HG02943 (cell line): ENCODE results near the gene CAMK2D.

ENCODE experiments used
- ATAC-seq: cut with Tn5 transposase; IDR thresholded peaks from one replicate; pipeline ENCODE4 v1.9.1; 2021; ENCODE audit warnings: mild to moderate bottlenecking, low read depth, moderate library complexity; ENCODE audit not compliant: unreplicated experiment

CAMK2D gene

DNA sequence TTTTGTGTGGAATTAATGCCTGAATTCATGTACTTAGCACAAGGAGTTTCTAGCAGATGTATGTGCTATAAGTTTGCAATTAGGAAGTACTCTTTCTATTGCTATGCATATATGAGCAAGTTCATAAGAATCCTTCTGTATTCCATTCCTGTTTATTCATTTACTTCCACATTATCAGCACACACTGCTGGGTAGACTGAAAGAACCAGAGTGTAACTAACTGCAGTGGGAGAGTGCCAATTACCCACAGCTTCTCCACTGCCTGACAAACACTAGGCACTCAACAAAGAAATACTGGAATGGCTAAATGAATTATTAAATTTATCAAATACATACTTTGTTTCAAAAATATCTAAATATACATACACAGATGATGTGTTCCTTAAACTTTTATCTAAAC, 219.6 kb downstream of the CAMK2D start:
- ATAC-seq, result no peak

DNA sequence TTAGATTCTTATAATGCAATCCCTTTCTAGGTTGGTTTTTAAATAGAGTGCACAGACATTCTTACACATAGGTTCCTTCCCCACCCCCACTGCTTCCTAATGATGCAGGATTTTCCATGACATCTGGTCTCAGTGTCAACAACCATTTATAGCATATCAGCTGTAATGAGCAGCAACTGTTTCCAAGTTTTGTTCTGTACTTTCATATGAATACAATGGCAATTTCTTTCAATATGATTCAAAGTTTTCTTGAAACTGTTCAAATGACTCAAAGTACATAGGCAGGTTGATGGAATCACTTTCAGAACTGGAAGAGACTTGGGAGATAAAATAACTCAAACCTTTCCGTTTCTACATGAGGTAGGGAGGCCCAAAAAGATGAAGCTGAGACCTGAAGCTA, 220.7 kb downstream of the CAMK2D start:
- no peak for ATAC-seq

- ATAC-seq, result no peak
These were observed 222.1 kb downstream of the CAMK2D start for GRCh38 chr4:113539408-113539807.

DNA sequence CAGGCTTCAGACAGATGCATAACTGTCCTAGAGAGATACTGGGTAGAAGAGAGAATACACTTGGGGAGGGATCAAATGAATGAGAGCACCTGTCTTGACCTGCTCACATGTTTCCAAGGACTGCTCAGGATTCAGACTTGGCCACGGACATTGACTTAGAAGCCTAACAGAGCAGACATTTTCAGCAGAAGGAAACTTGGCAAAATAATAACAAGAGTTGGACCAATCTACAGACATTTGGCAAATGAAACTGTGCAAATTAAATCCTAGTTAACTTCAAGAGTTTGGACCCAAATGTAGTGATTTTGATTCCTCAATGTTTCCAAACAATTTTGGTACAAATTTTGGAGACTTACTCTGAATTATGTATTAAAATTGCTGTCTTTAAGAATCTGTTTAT, 223.9 kb downstream of the CAMK2D start:
- no peak for ATAC-seq

GRCh38 chr4:113537203-113537602, 224.3 kb downstream of the CAMK2D start:
- no peak for ATAC-seq

DNA sequence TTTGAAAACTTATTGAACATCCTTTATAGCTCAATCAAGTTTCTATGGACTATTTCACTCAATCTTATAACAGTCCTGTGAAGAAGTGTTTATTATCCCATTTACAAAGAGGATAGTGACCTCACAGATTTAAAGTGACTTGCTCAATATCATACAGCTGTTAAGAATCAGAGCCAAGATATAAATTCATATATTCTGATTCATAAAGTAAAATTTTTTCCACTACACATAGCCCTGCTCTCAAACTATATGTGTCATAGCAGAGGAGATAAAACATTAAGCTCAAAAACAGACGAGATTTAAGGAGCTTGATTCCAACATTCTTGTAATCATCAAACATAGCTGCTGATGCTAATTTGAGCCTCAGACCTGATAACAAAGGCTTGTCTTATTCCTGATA, 226.8 kb downstream of the CAMK2D start:
- no peak for ATAC-seq

DNA sequence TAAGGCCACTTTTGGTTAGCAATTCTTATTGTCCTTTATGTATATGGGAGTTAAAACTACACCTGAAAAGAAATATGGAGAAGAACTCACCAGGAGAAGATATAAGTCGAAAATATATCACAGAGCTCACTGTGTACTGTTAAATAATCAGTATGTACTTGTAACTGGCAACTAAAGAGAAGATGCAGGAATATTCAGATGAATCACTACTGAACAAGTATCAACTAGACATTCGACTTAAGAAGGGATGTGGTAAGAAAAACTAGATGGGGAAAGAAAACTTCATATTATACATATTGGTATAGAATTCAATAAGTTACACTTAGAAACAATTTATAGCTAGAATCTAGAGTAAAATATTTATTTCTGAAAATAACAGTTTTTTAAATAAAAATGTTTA, 230.0 kb downstream of the CAMK2D start:
- ATAC-seq, result no peak

DNA sequence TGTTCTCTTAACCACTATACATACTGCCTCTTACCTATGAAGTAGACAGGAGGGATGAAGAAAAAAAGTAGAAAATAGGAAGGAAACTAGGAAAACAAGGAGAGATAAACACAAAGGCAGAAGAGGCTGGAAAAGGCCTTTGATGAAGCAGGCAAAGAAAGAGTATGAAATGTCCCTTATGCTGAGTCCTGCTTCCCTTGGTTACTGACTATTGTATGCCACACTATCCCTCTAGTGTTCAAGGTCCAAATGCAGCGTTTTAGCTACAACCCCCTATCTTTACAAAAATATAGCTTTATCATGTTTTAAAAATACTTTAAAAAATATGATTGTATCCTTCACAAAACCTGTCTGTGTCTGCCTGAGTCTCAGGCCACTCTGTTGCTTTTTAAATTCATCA, 233.1 kb downstream of the CAMK2D start:
- no peak for ATAC-seq

GRCh38 chr4:113525521-113525920, 236.0 kb downstream of the CAMK2D start:
- ATAC-seq, result no peak

GRCh38 chr4:113524505-113525186, 236.9 kb downstream of the CAMK2D start:
- no peak for ATAC-seq

DNA sequence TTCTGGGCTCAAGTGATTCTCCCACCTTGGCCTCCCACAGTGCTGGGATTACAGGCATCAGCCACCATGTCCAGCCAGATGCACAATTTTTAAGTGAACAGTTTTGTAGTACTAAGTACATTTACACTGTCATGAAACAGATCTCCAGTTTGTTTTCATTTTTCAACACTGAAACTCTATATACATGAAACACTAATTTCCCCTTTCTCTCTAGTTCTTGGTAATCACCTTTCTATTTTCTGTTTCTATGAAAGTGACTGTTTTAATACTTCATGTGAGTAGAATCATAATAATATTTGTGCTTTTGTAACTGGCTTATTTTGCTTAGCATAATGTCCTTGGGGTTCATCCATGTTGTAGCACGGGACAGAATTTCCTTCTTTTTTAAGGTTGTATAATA, 237.4 kb downstream of the CAMK2D start:
- peak; percentile 77 for ATAC-seq

DNA sequence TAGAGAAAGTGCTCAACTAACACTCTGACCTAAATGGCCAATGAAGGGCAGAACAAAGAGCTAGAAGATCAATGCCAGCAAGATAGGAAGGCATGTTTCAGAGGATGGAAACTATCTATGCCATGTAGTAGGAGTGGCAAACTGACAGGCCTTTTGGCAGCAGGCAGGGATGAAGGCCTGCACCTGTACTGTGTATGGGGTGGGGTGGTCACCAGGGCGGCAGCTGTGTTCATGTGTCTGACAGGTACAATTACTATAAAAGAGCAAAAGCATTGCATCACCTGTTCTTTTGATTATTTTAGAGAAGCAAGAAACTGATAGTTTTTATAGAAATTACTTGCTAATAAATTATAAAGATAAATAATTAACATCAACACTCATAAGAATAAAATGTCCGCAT, 239.1 kb downstream of the CAMK2D start:
- ATAC-seq, result no peak

GRCh38 chr4:113513382-113513781, 248.2 kb downstream of the CAMK2D start:
- no peak for ATAC-seq

DNA sequence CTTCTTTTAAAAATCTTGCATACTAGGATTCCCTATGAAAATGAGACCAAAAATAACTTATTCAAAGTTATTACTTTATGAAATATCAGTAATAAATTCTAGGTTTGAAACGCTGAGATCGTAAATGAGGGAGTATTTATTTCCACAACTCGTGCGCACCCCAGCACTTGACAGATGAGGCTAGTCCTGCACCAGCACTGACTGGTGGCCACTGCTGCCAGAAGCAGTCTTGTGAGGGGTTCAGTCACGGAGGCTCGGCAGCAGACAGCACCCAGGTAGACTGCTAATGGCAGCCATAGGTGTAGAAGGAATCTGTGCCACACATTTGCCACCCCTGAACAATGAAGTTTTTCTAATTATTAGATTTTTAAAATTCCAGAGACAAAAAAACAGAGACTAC, 248.7 kb downstream of the CAMK2D start:
- ATAC-seq, result no peak

GRCh38 chr4:113511944-113512343, 249.6 kb downstream of the CAMK2D start:
- ATAC-seq, result no peak

GRCh38 chr4:113509851-113510250, 251.7 kb downstream of the CAMK2D start:
- ATAC-seq, result no peak

GRCh38 chr4:113505044-113505443, 256.5 kb downstream of the CAMK2D start:
- ATAC-seq, result no peak

DNA sequence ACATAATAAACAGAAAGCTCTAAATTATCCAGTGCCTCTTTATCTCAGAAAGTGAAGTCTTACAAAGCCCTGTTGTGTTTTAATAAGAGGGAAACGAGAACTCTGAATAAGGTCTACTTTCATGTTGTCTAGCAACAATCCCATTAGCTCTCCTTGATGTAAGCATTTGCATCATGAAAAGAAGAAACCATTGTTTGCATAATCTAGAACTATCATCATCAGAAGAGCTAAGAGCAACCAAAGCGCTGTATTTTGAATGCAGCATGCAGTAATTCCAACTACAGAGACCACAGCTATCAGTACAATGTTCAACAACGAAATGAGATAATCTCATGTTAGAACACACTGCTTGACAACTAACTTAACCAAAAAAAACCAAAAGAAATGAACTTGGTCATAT, 257.1 kb downstream of the CAMK2D start:
- ATAC-seq, result no peak

GRCh38 chr4:113503691-113504090, 257.8 kb downstream of the CAMK2D start:
- no peak for ATAC-seq

GRCh38 chr4:113502906-113503305, 258.6 kb downstream of the CAMK2D start:
- ATAC-seq, result no peak

- ATAC-seq, result no peak
These were observed 259.1 kb downstream of the CAMK2D start for GRCh38 chr4:113502476-113502875.

DNA sequence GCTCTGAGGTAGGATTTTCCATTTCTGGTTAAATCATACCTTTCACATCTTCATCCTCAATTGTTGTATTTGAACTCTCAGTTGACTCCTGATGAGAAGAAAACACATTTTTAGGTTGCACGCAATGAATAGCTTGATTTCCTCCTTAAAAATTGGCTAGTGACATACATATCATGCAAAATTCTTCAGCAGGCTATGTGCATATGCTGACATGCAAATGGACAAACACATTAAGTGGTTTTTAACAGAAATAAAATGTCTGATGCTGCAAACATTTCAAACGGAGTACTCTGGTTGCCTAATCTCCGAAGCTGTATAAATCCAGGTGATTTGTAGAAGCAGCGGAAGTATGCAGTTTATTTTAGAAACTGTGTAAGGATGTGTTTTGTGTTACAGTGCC, 261.1 kb downstream of the CAMK2D start:
- no peak for ATAC-seq

DNA sequence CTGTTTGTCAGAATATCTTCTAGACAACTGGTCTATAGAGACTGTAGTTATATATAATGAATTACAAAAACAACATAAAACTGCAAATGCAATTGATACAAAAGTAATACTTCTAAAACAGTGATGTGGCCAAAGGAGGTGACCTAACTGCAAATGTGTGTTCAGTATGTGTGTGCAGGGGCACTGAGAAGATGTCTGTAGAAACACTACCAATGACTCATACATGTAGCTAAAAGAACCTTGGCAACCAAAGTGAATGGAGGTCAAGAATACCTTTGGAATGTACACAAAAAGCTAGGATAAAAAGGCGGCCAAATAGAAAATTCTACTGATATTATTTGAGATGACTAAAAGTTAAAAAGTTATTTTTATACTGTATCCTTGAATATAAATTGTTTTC, 261.8 kb downstream of the CAMK2D start:
- no peak for ATAC-seq
